ENCODE results near the gene LKAAEAR1. TPM values are rescaled to one million over a fixed set of nuclear protein-coding genes. Genes with fewer than 3 reads are reported as not detected.
A peak's percentile ranks its signal among the peaks of the same experiment; 100 is the strongest.

LKAAEAR1 gene
- total and polyA plus RNA-seq, 2 of the 13 experiments (the other 11 are each of a cell fraction or from before 2014, with no cell fraction given), result not detected

DNA sequence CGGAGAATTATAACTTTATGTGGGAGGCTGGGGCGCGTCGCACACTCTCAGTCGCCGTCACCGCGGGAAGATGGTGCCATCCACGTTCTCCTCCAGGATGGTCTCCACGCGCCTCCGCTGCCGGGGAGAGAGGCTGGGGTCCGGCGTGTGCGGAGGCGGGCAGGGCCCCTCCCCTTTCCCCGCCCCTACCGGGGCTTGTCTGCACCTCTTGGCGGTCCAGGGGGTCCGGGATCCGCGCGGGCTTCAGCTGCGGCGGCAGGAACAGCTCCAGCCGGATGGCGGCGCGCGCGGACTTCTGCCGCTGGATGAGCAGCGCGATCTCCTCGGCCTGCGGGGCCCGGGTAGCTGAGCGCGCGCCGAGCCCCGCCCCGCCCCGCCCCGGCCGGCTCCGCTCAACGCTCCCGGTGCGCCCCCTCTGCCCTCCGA is 807 bp downstream of the LKAAEAR1 start (continued):
- TF ChIP-seq ZSCAN21 (CRISPR knock-in tag; IDR thresholded peaks at IDR 0.05; ENCODE audit: borderline replicate concordance) (no peak; the same call in 1 of the 2 replicates), ZNF205 (CRISPR knock-in tag; IDR thresholded peaks at IDR 0.05) (peak; percentile 59; the same call in 1 of the 2 replicates), ZNF7 (CRISPR knock-in tag; IDR thresholded peaks at IDR 0.05) (no peak), CAMTA2 (CRISPR knock-in tag; IDR thresholded peaks at IDR 0.05; ENCODE audit: borderline replicate concordance) (no peak), TEAD2 (CRISPR knock-in tag; IDR thresholded peaks at IDR 0.05) (no peak), PHF5A (CRISPR knock-in tag; IDR thresholded peaks at IDR 0.05; ENCODE audit: low read depth, unreplicated experiment) (no peak), KLF15 (CRISPR knock-in tag; IDR thresholded peaks at IDR 0.05; ENCODE audit: borderline replicate concordance) (no peak), HNRNPLL (IDR thresholded peaks at IDR 0.05; ENCODE audit: low read depth, low read length, poor library complexity, severe bottlenecking) (peak; percentile 51), FOXK2 (IDR thresholded peaks at IDR 0.05) (no peak), KDM1A (CRISPR knock-in tag; IDR thresholded peaks at IDR 0.05) (no peak), ZNF354B (CRISPR knock-in tag; IDR thresholded peaks at IDR 0.05) (no peak), SAP130 (CRISPR knock-in tag; IDR thresholded peaks at IDR 0.05; ENCODE audit: low read depth) (peak; percentile 35; the same call in 1 of the 2 replicates), POLR2A (IDR thresholded peaks at IDR 0.05; ENCODE audit: insufficient read depth in 1 of 2, low read depth in 2 of 2, low read length in 2 of 2) (no peak), ZNF782 (CRISPR knock-in tag; IDR thresholded peaks at IDR 0.05; ENCODE audit: borderline replicate concordance) (no peak), ZNF598 (CRISPR knock-in tag; IDR thresholded peaks at IDR 0.05; ENCODE audit: borderline replicate concordance) (no peak)
- TF ChIP-seq, protein P1, sequence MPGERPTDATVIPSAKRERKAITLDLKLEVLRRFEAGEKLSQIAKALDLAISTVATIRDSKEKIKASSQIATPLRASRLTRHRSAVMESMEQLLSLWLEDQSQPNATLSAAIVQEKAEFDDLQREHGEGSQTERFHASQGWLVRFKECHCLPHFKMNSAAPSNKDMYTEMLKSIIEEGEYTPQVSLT (CRISPR knock-in tag; IDR thresholded peaks at IDR 0.05; ENCODE audit: borderline replicate concordance, low read depth), result no peak
- TF ChIP-seq, protein P2, sequence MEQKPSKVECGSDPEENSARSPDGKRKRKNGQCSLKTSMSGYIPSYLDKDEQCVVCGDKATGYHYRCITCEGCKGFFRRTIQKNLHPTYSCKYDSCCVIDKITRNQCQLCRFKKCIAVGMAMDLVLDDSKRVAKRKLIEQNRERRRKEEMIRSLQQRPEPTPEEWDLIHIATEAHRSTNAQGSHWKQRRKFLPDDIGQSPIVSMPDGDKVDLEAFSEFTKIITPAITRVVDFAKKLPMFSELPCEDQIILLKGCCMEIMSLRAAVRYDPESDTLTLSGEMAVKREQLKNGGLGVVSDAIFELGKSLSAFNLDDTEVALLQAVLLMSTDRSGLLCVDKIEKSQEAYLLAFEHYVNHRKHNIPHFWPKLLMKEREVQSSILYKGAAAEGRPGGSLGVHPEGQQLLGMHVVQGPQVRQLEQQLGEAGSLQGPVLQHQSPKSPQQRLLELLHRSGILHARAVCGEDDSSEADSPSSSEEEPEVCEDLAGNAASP (CRISPR knock-in tag; IDR thresholded peaks at IDR 0.05; ENCODE audit: borderline replicate concordance), result peak; percentile 36; the same call in 1 of the 2 replicates
- TF ChIP-seq, protein P3, sequence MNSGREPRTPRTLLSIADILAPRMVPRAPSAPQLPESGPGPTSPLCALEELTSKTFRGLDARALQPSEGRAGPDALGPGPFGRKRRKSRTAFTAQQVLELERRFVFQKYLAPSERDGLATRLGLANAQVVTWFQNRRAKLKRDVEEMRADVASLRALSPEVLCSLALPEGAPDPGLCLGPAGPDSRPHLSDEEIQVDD (CRISPR knock-in tag; IDR thresholded peaks at IDR 0.05; ENCODE audit: borderline replicate concordance), result no peak
- TF ChIP-seq, protein P4, sequence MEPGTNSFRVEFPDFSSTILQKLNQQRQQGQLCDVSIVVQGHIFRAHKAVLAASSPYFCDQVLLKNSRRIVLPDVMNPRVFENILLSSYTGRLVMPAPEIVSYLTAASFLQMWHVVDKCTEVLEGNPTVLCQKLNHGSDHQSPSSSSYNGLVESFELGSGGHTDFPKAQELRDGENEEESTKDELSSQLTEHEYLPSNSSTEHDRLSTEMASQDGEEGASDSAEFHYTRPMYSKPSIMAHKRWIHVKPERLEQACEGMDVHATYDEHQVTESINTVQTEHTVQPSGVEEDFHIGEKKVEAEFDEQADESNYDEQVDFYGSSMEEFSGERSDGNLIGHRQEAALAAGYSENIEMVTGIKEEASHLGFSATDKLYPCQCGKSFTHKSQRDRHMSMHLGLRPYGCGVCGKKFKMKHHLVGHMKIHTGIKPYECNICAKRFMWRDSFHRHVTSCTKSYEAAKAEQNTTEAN (CRISPR knock-in tag; conservative IDR thresholded peaks at IDR 0.05), result peak; percentile 46; the same call in 1 of the 2 replicates
- TF ChIP-seq, protein P5, sequence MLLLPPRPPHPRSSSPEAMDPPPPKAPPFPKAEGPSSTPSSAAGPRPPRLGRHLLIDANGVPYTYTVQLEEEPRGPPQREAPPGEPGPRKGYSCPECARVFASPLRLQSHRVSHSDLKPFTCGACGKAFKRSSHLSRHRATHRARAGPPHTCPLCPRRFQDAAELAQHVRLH (CRISPR knock-in tag; IDR thresholded peaks at IDR 0.05; ENCODE audit: borderline replicate concordance, low read depth), result peak; percentile 60; the same call in 1 of the 2 replicates
- TF ChIP-seq, protein P6, sequence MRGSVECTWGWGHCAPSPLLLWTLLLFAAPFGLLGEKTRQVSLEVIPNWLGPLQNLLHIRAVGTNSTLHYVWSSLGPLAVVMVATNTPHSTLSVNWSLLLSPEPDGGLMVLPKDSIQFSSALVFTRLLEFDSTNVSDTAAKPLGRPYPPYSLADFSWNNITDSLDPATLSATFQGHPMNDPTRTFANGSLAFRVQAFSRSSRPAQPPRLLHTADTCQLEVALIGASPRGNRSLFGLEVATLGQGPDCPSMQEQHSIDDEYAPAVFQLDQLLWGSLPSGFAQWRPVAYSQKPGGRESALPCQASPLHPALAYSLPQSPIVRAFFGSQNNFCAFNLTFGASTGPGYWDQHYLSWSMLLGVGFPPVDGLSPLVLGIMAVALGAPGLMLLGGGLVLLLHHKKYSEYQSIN (CRISPR knock-in tag; IDR thresholded peaks at IDR 0.05; ENCODE audit: borderline replicate concordance), result no peak
- TF ChIP-seq, protein P7, sequence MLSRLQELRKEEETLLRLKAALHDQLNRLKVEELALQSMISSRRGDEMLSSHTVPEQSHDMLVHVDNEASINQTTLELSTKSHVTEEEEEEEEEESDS (CRISPR knock-in tag; IDR thresholded peaks at IDR 0.05; ENCODE audit: borderline replicate concordance), result no peak
- TF ChIP-seq, protein P8, sequence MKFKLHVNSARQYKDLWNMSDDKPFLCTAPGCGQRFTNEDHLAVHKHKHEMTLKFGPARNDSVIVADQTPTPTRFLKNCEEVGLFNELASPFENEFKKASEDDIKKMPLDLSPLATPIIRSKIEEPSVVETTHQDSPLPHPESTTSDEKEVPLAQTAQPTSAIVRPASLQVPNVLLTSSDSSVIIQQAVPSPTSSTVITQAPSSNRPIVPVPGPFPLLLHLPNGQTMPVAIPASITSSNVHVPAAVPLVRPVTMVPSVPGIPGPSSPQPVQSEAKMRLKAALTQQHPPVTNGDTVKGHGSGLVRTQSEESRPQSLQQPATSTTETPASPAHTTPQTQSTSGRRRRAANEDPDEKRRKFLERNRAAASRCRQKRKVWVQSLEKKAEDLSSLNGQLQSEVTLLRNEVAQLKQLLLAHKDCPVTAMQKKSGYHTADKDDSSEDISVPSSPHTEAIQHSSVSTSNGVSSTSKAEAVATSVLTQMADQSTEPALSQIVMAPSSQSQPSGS (CRISPR knock-in tag; IDR thresholded peaks at IDR 0.05), result no peak

All from HepG2 (cell line).